Fibroblast of mammary gland (primary cell): ENCODE results near the gene SNCA.

Experiments
- DNase-seq: peaks from one replicate; pipeline ENCODE4 v3.0.0-alpha.2; 2010; ENCODE audit warnings: low read depth
- H3K4me3 ChIP-seq: 2 replicates; pipeline ENCODE4 v1.5.1; 2011; ENCODE audit warnings: low read depth, mild to moderate bottlenecking, low read length, moderate library complexity; ENCODE audit not compliant: control insufficient read depth
- TF ChIP-seq, protein P1 (sequence below): conservative IDR thresholded peaks from 2 replicates; pipeline ENCODE4 v1.5.1; 2011; ENCODE audit warnings: low read depth, low read length, inconsistent platforms; ENCODE audit not compliant: control insufficient read depth, insufficient read depth

Gene SNCA

DNA sequence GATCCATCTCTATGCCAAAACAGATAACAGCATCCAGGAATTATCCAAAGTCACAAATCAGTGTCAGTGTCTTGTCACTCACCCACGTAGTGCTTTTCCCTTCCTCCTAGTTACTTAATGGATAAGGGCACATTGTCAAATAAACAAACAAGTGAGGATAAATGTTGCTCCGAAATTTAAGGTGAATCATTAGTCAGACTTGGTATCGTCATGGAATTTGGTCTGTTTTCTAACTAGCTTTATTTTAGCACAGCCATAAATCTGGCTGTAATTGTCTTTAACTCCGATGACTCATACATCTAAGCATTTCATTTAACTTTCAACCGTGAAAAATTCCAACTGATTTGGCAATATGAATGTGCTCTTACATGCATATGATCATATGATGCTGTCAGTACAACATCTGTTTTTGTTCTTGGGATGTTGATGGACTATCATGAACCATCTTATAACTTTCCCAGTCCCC, 83.3 kb downstream of the SNCA start:
- TF ChIP-seq, protein P1, sequence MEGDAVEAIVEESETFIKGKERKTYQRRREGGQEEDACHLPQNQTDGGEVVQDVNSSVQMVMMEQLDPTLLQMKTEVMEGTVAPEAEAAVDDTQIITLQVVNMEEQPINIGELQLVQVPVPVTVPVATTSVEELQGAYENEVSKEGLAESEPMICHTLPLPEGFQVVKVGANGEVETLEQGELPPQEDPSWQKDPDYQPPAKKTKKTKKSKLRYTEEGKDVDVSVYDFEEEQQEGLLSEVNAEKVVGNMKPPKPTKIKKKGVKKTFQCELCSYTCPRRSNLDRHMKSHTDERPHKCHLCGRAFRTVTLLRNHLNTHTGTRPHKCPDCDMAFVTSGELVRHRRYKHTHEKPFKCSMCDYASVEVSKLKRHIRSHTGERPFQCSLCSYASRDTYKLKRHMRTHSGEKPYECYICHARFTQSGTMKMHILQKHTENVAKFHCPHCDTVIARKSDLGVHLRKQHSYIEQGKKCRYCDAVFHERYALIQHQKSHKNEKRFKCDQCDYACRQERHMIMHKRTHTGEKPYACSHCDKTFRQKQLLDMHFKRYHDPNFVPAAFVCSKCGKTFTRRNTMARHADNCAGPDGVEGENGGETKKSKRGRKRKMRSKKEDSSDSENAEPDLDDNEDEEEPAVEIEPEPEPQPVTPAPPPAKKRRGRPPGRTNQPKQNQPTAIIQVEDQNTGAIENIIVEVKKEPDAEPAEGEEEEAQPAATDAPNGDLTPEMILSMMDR, result no peak
- peak; percentile 100 for DNase-seq
- no peak overlapping the region for H3K4me3 ChIP-seq

DNA sequence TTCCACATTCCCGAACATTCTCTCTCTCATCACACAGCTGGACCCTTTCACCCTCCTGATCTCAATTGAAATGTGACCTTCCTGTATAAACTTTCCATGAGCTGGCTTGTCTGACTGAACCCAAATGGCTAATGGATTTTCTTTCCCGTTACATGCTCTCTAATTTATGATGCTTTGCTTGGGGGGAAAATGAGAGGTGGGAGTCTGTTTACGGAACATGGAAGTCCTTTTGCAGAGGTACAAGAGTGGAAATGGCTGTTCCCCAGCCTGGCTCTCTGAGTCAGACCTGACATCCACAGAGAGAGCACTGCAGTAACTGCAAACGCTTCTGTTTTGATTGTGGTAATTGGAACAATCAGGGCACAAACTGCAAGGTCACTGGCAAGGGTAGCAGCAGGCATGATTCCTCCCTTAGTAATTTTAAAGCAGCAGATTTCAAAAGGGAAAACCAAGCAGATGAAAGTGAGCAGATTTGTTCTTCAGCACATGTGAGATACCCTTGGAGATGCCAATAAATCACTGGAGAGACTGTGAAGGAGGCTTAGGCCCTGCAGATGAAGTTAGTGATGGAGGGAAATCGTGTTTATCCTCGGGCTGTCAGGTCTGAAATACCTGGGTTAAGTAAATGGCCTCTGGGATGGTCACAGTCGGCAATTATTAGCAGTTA, 83.9 kb downstream of the SNCA start:
- H3K4me3 ChIP-seq, result no peak overlapping the region
- peak; percentile 99 for DNase-seq
- TF ChIP-seq, protein P1, result no peak

DNA sequence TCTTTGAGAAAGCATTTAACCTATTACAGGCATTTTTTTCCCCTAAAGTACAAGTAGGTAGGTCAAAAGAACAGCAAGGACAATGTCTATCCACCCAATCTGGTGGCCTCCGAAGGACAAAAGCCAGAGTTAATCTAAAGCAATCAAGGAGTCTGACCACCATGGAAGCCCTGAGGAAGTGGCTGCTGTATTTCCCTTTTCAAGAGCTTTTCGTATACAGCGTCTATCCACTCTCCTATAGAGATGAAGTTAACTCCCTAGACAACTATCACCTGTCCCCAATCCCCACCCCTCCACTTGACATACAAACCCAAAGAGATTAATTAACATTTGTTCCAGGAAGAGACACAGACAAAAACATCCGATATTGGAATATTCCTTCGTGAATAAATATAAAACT, 85.5 kb downstream of the SNCA start:
- no peak overlapping the region for H3K4me3 ChIP-seq
- TF ChIP-seq, protein P1, result no peak
- DNase-seq, result no peak

DNA sequence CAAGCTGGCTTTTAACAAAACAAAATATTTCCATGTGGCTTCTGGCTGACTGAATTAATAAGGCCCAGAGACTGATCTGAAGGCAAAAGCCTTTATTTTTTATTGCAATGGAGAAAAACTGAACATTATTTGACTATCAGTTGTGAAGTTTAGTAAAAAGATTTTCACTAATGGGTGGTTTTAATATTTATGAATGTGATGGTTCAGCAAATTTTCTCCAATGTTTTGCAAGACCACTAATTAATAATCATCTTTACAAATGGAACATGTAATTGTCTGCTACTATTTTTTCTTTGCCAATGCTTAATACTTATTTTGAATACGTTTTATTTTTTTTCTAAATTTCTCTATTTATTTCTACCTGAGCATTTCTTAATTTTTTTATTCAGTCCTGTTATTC, 90.6 kb downstream of the SNCA start:
- TF ChIP-seq, protein P1, result no peak
- no peak for DNase-seq

DNA sequence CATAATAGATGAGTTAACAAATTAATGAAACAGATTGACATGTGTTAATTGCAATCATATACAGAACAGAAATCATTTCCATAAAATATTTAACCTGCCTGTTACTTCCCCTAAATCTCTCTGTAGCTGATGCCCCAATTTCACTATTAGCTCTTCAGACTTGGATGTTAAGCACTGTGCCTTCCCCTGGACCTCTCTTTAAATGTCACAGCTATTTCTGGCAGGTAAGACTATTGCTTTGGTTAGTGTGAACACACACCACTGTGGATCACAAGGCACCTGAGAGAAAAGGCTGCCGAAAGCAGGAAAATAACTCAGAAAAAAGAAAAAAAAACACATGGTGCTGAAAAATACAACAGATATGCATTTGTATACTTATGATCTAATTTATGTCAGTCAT, 91.3 kb downstream of the SNCA start:
- DNase-seq, result no peak
- TF ChIP-seq, protein P1, result no peak
- H3K4me3 ChIP-seq, result no peak overlapping the region

More for the DNA sequence above, 90.6 kb downstream of the SNCA start:
- H3K4me3 ChIP-seq, result no peak overlapping the region

DNA sequence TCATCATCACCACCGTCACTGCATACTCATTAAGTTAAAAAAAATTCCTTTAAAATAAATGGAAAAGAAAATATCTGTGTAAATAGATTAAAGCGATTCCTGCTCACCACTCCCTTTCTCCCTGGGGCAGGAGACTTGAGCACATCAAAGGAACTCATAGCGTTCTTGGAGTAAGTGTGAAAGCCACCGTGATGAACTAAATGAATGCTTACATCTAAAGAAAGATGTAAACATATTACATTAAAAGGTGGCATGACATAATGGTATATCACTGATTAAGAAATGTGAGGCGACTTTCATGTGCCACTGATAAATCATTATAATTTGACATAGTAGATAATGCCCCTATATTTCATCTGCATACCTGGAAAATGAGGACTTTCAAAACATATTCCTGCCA, 92.0 kb downstream of the SNCA start:
- no peak overlapping the region for H3K4me3 ChIP-seq
- DNase-seq, result no peak
- TF ChIP-seq, protein P1, result no peak
